ENCODE data around the gene VPREB1. TPM values are rescaled to one million over a fixed set of nuclear protein-coding genes. Genes with fewer than 3 reads are reported as not detected.

Gene VPREB1
- total and polyA plus RNA-seq, 2 experiments from 2014 or later: not detected

GRCh38 chr22:22237521-22237920 is 7.1 kb upstream of the VPREB1 start:
- Histone ChIP-seq H3K9me3 (ENCODE audit: low read depth) (no peaks in the 10 kb centered on the region), H3K36me3 (no peaks in the 10 kb centered on the region), H3K27ac (no peak overlapping the region), H3K4me3 (no peak overlapping the region), H3K27me3 (peaks cover 77% of the 10 kb centered on the region), H3K4me1 (ENCODE audit: low read depth) (no peaks in the 10 kb centered on the region)
- no peak for DNase-seq (ENCODE audit: low read depth in 1 of 2, low spot score in 1 of 2)
- TF ChIP-seq CTCF (IDR thresholded peaks at IDR 0.05; ENCODE audit: low read depth, low read length): no peak

- Histone ChIP-seq H3K36me3 (no peaks in the 10 kb centered on the region), H3K27me3 (peaks cover 77% of the 10 kb centered on the region), H3K4me3 (no peak overlapping the region), H3K9me3 (ENCODE audit: low read depth) (no peaks in the 10 kb centered on the region), H3K27ac (no peak overlapping the region), H3K4me1 (ENCODE audit: low read depth) (no peaks in the 10 kb centered on the region)
- no peak for DNase-seq (ENCODE audit: low read depth in 1 of 2, low spot score in 1 of 2)
- TF ChIP-seq CTCF (IDR thresholded peaks at IDR 0.05; ENCODE audit: low read depth, low read length): no peak
Measured at GRCh38 chr22:22239311-22239939, 5.2 kb upstream of the VPREB1 start.

GRCh38 chr22:22241554-22241898 is 3.1 kb upstream of the VPREB1 start:
- Histone ChIP-seq H3K27me3 (peaks cover 90% of the 10 kb centered on the region), H3K4me3 (no peak overlapping the region), H3K36me3 (no peaks in the 10 kb centered on the region), H3K27ac (no peak overlapping the region), H3K4me1 (ENCODE audit: low read depth) (no peaks in the 10 kb centered on the region), H3K9me3 (ENCODE audit: low read depth) (no peaks in the 10 kb centered on the region)
- DNase-seq (ENCODE audit: low read depth in 1 of 2, low spot score in 1 of 2): no peak
- no peak for TF ChIP-seq CTCF (IDR thresholded peaks at IDR 0.05; ENCODE audit: low read depth, low read length)

- peaks cover 96% of the 10 kb centered on the region for H3K27me3 ChIP-seq
- no peak for TF ChIP-seq CTCF (IDR thresholded peaks at IDR 0.05; ENCODE audit: low read depth, low read length)
- no peak overlapping the region for H3K27ac ChIP-seq
- DNase-seq (ENCODE audit: low read depth in 1 of 2, low spot score in 1 of 2): no peak
- no peak overlapping the region for H3K4me3 ChIP-seq
- H3K36me3 ChIP-seq: no peaks in the 10 kb centered on the region
- H3K9me3 ChIP-seq (ENCODE audit: low read depth): no peaks in the 10 kb centered on the region
- H3K4me1 ChIP-seq (ENCODE audit: low read depth): no peaks in the 10 kb centered on the region
Measured at GRCh38 chr22:22242488-22242887, 2.1 kb upstream of the VPREB1 start.

- Histone ChIP-seq H3K27me3 (peaks cover 97% of the 10 kb centered on the region), H3K9me3 (ENCODE audit: low read depth) (no peaks in the 10 kb centered on the region), H3K4me1 (ENCODE audit: low read depth) (no peaks in the 10 kb centered on the region), H3K4me3 (no peak overlapping the region), H3K27ac (no peak overlapping the region), H3K36me3 (no peaks in the 10 kb centered on the region)
- DNase-seq (ENCODE audit: low read depth in 1 of 2, low spot score in 1 of 2): no peak
- no peak for TF ChIP-seq CTCF (IDR thresholded peaks at IDR 0.05; ENCODE audit: low read depth, low read length)
Measured at GRCh38 chr22:22243033-22243680, 1.4 kb upstream of the VPREB1 start.
